Panc1 (cell line): ENCODE measurements around the gene MISP3.

Experiments
- CTCF ChIP-seq: fragments of 450-650 bp; IDR thresholded peaks from 2 replicates; pipeline ENCODE4 v1.5.1; 2017; ENCODE audit warnings: mild to moderate bottlenecking
- POLR2AphosphoS5 ChIP-seq: IDR thresholded peaks from 2 replicates; pipeline ENCODE4 v1.6.1; 2012; ENCODE audit warnings: mild to moderate bottlenecking, low read depth, low read length, moderate library complexity
- REST ChIP-seq, 2 experiments: IDR thresholded peaks; 2 replicates each; pipeline ENCODE4 v1.6.1; 2011 to 2012; ENCODE audit warnings: low read depth in 2 of 2, control low read depth in 1 of 2, low read length in 1 of 2, mild to moderate bottlenecking in 1 of 2, moderate library complexity in 1 of 2; ENCODE audit not compliant: insufficient read depth in 1 of 2

- TF ChIP-seq POLR2AphosphoS5, result no peak
- TF ChIP-seq CTCF, result no peak
- no peak for TF ChIP-seq REST (IDR thresholded peaks at IDR 0.05; ENCODE audit: insufficient read depth in 1 of 2, low read depth in 2 of 2, low read length in 1 of 2)
Observed at GRCh38 chr19:14027856-14028450, 44.6 kb upstream of the MISP3 start, which contains the start of gene RLN3.
